Hepatocyte (in vitro differentiated cells): Measurements from ENCODE around the gene SLC16A8.

Experiments
- EZH2 ChIP-seq: fragments of 200-600 bp; sonication (generic); IDR thresholded peaks from 2 replicates; pipeline ENCODE4 v1.6.1; 2016; ENCODE audit warnings: antibody characterized with exemption, mild to moderate bottlenecking, borderline replicate concordance
- TF ChIP-seq, protein P1 (sequence below): fragments of 200-600 bp; sonication (generic); IDR thresholded peaks from 2 replicates; pipeline ENCODE4 v1.5.1; 2016; ENCODE audit warnings: antibody characterized with exemption, mild to moderate bottlenecking; ENCODE audit not compliant: poor library complexity

DNA sequence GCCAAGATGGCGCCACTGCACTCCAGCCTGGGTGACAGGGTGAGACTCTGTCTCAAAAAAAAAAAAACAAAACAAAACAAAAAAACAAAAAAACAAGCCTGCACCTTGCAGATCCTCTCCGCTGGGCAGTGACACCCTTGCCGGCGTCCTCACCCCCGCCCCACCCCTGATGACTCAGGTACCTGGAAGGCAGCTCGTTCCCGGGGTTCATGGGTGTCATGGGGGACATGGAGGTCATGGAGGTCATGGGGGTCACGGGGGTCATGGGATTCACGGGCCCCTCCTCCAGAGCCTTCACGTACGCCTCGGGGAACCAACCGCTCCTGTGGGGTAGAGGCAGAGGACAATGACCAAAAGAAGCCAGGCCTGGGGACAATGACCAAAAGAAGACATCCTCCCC, 3.0 kb upstream of the SLC16A8 start:
- TF ChIP-seq, protein P1, sequence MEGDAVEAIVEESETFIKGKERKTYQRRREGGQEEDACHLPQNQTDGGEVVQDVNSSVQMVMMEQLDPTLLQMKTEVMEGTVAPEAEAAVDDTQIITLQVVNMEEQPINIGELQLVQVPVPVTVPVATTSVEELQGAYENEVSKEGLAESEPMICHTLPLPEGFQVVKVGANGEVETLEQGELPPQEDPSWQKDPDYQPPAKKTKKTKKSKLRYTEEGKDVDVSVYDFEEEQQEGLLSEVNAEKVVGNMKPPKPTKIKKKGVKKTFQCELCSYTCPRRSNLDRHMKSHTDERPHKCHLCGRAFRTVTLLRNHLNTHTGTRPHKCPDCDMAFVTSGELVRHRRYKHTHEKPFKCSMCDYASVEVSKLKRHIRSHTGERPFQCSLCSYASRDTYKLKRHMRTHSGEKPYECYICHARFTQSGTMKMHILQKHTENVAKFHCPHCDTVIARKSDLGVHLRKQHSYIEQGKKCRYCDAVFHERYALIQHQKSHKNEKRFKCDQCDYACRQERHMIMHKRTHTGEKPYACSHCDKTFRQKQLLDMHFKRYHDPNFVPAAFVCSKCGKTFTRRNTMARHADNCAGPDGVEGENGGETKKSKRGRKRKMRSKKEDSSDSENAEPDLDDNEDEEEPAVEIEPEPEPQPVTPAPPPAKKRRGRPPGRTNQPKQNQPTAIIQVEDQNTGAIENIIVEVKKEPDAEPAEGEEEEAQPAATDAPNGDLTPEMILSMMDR, result no peak
- TF ChIP-seq EZH2, result no peak
